ENCODE data around the gene KIF16B. TPM values are rescaled to one million over a fixed set of nuclear protein-coding genes. Genes with fewer than 3 reads are reported as not detected.

KIF16B gene
- total RNA-seq: 7.7 and 9.2 TPM in 2 replicates

DNA sequence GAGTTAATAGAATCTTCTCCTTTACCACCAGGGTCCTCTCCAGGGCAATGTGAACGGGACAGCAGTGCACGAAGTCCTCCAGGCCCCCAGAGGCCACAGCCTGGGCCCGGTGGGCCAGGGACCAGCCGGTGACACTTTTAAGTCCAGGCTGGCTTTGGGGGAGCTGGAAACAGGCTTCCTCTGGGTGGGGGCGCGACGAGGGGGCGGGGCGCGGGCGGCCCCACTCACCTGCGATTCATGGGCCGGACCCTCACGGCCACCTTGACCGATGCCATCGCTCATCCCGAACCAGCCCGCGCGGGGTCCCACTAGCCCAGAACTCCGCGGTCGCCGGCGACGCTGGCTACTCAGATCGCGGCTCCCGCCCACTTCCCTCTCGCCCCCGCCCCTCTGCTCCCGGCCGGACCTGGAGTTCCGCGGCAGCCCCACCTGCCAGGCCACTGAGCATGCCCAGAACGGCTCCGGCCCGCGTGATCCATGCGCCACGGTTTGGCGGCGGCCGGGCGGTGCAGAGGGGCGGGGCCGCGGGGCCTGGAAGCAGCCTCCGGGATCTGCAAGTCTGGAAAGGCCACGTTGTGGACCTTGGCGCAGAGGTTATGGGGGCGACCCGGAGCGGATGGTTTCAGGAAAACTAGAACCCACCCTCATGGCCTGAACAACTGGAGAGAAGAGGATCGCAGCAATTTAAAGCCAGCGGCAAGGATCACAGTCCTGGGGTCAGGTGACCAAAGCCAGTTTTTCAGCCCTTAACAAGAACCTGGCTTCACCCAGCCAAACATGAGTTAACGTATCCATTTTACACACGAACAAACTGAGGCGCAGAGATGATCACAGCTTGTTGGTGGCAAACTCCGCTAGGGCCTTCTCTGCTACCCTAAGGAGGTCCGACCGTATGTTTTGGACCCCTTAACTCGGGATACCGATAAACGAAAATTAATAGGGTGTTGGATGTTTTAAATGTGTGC, at the start of gene KIF16B:
TSS of gene KIF16B (minus strand) at position 448 of the 965 bp plus-strand sequence. CDS start at position 275, 173 bp downstream.

Other genes with a start within 250 kb of the KIF16B start
- 41.9 and 42.6 TPM in 2 replicates for gene SNRPB2, start 156.6 kb upstream of the KIF16B start, total RNA-seq
- not detected in 2 replicates for gene OTOR, start 174.9 kb upstream of the KIF16B start, total RNA-seq

Measured in subcutaneous preadipocyte (primary cell).